Measurements from ENCODE around the gene TMEM132D. TPM values are rescaled to one million over a fixed set of nuclear protein-coding genes. Genes with fewer than 3 reads are reported as not detected.

Gene TMEM132D
- total and polyA plus RNA-seq, 7 donors: 0.01 TPM; not detected in 6

DNA sequence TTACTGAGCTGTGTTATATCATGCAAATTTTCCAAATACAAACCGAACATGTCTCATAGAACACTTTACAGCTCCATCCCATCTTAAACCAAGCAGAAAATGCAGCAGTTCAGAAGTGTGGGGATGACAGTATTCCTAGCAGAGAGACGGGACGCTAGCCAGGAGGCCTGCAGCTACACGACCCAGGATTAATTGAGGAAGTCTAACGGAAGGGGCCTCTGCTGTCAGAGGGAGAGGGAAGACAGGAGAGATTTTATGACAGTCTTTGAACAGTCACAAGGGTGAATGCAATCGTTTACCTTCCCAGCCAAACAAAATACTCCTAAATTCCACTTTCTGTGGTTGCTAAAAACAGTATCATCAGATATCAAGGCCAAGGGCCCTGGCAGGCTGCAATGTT lies 261.9 kb downstream of the TMEM132D start:
- H3K9me3 ChIP-seq: no peaks in the 10 kb centered on the region
- ATAC-seq (no peak), DNase-seq (no peak)
- H3K27ac ChIP-seq: no peak overlapping the region
- TF ChIP-seq, protein P1, sequence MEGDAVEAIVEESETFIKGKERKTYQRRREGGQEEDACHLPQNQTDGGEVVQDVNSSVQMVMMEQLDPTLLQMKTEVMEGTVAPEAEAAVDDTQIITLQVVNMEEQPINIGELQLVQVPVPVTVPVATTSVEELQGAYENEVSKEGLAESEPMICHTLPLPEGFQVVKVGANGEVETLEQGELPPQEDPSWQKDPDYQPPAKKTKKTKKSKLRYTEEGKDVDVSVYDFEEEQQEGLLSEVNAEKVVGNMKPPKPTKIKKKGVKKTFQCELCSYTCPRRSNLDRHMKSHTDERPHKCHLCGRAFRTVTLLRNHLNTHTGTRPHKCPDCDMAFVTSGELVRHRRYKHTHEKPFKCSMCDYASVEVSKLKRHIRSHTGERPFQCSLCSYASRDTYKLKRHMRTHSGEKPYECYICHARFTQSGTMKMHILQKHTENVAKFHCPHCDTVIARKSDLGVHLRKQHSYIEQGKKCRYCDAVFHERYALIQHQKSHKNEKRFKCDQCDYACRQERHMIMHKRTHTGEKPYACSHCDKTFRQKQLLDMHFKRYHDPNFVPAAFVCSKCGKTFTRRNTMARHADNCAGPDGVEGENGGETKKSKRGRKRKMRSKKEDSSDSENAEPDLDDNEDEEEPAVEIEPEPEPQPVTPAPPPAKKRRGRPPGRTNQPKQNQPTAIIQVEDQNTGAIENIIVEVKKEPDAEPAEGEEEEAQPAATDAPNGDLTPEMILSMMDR (IDR thresholded peaks at IDR 0.05): no peak
- intact Hi-C loops (cut with DNase I): no loop called here
- H3K4me3 ChIP-seq: no peak overlapping the region
- H3K27me3 ChIP-seq (ENCODE audit: insufficient read depth in 3 of 3, low read length in 2 of 3): no peaks in the 10 kb centered on the region
- no peaks in the 10 kb centered on the region for H3K4me1 ChIP-seq
- 10 to 29% (median 12%) methylated on average over 6 of the region's 6 CpGs for WGBS, 3 donors
- no peaks in the 10 kb centered on the region for H3K36me3 ChIP-seq (ENCODE audit: insufficient read depth in 1 of 2, low read depth in 1 of 2)

DNA sequence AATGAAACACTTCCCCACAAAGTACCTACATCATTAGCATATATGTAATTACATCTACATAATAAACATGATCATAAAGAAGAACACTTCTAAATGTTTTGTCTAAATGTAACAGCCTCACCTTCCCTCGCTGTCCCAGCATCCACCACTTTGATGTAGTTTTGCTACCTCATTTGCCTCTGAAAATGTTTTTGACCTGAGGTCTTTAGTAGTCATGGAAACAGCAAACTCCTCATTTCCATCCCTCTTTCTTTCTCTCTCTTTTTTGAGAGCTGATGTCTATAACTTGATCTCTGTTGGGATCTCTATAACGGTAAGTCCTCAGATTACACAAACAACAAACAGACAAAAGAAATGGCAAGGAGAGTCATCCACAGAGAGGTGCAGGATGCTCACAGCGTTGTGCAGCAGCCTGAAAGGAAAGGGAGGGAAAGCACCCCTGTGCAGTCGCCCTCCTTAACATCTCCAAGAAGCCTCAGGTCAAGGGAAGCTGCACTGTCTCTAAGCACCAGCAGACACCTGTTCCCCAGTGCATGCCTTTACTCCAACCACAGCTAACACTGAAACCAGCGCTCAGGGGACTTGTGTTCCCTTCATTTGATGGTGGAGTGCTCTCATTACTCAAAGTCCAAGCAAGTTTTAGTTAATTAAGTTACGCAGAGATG lies 268.7 kb downstream of the TMEM132D start:
- no peaks in the 10 kb centered on the region for H3K36me3 ChIP-seq (ENCODE audit: insufficient read depth in 1 of 2, low read depth in 1 of 2)
- no peaks in the 10 kb centered on the region for H3K27me3 ChIP-seq (ENCODE audit: insufficient read depth in 3 of 3, low read length in 2 of 3)
- no peaks in the 10 kb centered on the region for H3K4me1 ChIP-seq
- WGBS, 3 donors: 41 to 62% (median 52%) methylated on average over 6 of the region's 6 CpGs
- DNase-seq (no peak), ATAC-seq (no peak)
- no peak overlapping the region for H3K27ac ChIP-seq
- intact Hi-C loops (cut with DNase I): no loop called here
- no peaks in the 10 kb centered on the region for H3K9me3 ChIP-seq
- TF ChIP-seq, protein P1 (IDR thresholded peaks at IDR 0.05): no peak
- H3K4me3 ChIP-seq: no peak overlapping the region

DNA sequence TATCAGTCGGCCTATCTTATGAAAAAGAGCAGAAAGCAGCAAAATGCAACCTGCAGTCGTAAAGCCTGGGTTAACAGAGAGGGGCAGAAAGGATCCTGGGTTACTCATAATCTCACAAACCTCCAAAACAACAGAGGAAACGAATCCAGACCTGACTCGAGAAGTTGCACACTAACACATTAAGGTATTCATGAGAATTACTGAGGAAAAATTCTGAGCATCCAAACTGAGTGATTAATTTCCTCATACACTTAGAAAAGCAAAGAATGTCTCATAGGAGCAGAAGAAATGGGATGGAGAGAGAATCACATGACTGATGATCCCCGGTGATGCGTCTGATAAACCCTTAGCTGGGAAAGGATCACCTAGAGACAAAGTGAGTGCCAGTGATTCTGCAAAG lies 272.5 kb downstream of the TMEM132D start:
- WGBS, 3 donors: 73 to 78% (median 78%) methylated on average over 6 of the region's 6 CpGs
- H3K36me3 ChIP-seq (ENCODE audit: insufficient read depth in 1 of 2, low read depth in 1 of 2): no peaks in the 10 kb centered on the region
- H3K27ac ChIP-seq: no peak overlapping the region
- H3K9me3 ChIP-seq: no peaks in the 10 kb centered on the region
- DNase-seq: no peak
- H3K4me1 ChIP-seq: no peaks in the 10 kb centered on the region
- no peak for ATAC-seq
- H3K27me3 ChIP-seq (ENCODE audit: insufficient read depth in 3 of 3, low read length in 2 of 3): peaks cover 0 to 2% (median 0%) of the 10 kb centered on the region in 3 donors
- no peak overlapping the region for H3K4me3 ChIP-seq
- TF ChIP-seq, protein P1 (IDR thresholded peaks at IDR 0.05): no peak
- intact Hi-C loops (cut with DNase I): no loop called here

DNA sequence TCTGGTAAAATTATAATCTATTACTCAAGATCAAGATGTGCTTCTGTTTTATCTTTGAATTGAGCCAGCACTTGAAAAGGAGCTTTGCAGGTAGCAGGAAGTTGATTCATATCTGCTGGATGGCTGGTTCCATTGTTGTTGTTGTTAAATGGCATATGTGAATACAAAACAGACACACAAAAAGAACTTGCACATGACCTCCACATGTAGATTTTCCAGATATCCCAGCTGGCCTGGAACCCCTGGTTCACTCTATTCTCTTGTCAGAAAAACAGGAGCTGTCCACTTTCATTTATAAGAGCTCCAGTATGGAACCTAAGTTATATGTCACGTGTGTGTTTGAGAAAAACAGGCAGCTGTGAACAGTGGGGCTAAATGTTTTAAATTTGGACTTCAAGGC lies 273.9 kb downstream of the TMEM132D start:
- Histone ChIP-seq H3K36me3 (ENCODE audit: insufficient read depth in 1 of 2, low read depth in 1 of 2) (no peaks in the 10 kb centered on the region), H3K4me3 (no peak overlapping the region), H3K4me1 (no peaks in the 10 kb centered on the region), H3K27ac (no peak overlapping the region), H3K27me3 (ENCODE audit: insufficient read depth in 3 of 3, low read length in 2 of 3) (peaks cover 0 to 2% (median 0%) of the 10 kb centered on the region in 3 donors), H3K9me3 (no peaks in the 10 kb centered on the region)
- TF ChIP-seq, protein P1 (IDR thresholded peaks at IDR 0.05): no peak
- no peak for DNase-seq
- WGBS, 3 donors: 48 to 56% (median 50%) methylated on average over 1 of the region's 1 CpG
- no peak for ATAC-seq
- intact Hi-C loops (cut with DNase I): no loop called here

DNA sequence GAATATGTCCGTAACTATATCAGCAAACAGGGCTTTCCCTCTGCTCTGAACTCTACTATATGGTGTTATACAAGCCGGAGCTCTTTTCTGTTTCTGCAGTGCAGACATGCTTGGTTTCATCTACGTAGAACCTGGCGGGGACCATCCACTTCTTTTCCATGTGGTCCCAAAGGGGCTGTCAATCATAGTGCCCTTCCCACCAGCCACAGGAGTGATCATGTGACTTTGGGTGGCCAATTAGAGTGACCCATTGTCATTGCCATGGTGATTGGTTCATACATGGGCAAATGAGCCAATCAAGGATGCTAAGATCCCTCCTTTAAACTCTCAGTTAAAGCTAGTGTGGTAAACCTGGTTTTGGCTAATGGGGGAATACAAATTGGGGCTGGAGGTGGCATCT lies 281.3 kb downstream of the TMEM132D start:
- H3K4me1 ChIP-seq: no peaks in the 10 kb centered on the region
- WGBS, 3 donors: 86 to 93% (median 91%) methylated on average over 4 of the region's 4 CpGs
- no peaks in the 10 kb centered on the region for H3K9me3 ChIP-seq
- no peak for ATAC-seq
- TF ChIP-seq, protein P1 (IDR thresholded peaks at IDR 0.05): no peak
- intact Hi-C loops (cut with DNase I): no loop called here
- DNase-seq: no peak
- no peak overlapping the region for H3K4me3 ChIP-seq
- peaks cover 0 to 2% (median 0%) of the 10 kb centered on the region in 3 donors for H3K27me3 ChIP-seq (ENCODE audit: insufficient read depth in 3 of 3, low read length in 2 of 3)
- H3K27ac ChIP-seq: no peak overlapping the region
- no peaks in the 10 kb centered on the region for H3K36me3 ChIP-seq (ENCODE audit: insufficient read depth in 1 of 2, low read depth in 1 of 2)

All from psoas muscle (tissue), 8 donors.